Hepatocyte (in vitro differentiated cells): ENCODE measurements around the gene SVIL.
A peak's percentile ranks its signal among the peaks of the same experiment; 100 is the strongest.

ENCODE experiments used
- CTCF ChIP-seq: fragments of 200-600 bp; sonication (generic); IDR thresholded peaks from 2 replicates; pipeline ENCODE4 v1.5.1; 2016; ENCODE audit warnings: antibody characterized with exemption, mild to moderate bottlenecking; ENCODE audit not compliant: poor library complexity
- EZH2phosphoT487 ChIP-seq: fragments of 200-600 bp; sonication (generic); IDR thresholded peaks from one replicate; pipeline ENCODE4 v1.6.1; 2018; ENCODE audit warnings: antibody characterized with exemption, mild to moderate bottlenecking, low read depth, moderate library complexity; ENCODE audit not compliant: unreplicated experiment, severe bottlenecking

GRCh38 chr10:29535012-29535777, 99.6 kb downstream of the SVIL start:
- peak; percentile 72 for TF ChIP-seq CTCF
- TF ChIP-seq EZH2phosphoT487: no peak
